Coronary artery (tissue), 2 donors: ENCODE data around the gene RHEX.
"Not testable (repeated sequence)": the region's sequence is repeated elsewhere in the genome, so short reads cannot be mapped to it uniquely, and the experiment has no call there.

Experiments
- DNase-seq: peaks from one replicate; pipeline ENCODE4 v3.0.0-alpha.2; 2017; ENCODE audit warnings: low spot score
- H3K27ac ChIP-seq, 2 donors: fragments of 200-600 bp; sonication (generic); one replicate each; pipeline ENCODE4 v1.5.1; 2016 to 2019
- H3K4me3 ChIP-seq: fragments of 200-600 bp; sonication (generic); 2 replicates; pipeline ENCODE4 v1.5.1; 2016; ENCODE audit warnings: mild to moderate bottlenecking, moderate library complexity
- CTCF ChIP-seq: fragments of 200-600 bp; sonication (generic); IDR thresholded peaks from one replicate; pipeline ENCODE4 v1.5.1; 2019; ENCODE audit warnings: antibody characterized with exemption

RHEX gene

GRCh38 chr1:206049919-206050600 lies 2.9 kb upstream of the RHEX start:
- DNase-seq = no peak
- no peak overlapping the region for H3K4me3 ChIP-seq
- TF ChIP-seq CTCF = no peak
- H3K27ac ChIP-seq = no peak overlapping the region

- TF ChIP-seq CTCF = no peak
- no peak for DNase-seq
- Histone ChIP-seq H3K27ac (no peak overlapping the region), H3K4me3 (no peak overlapping the region)
These were observed 2.2 kb upstream of the RHEX start for GRCh38 chr1:206050655-206051235.

GRCh38 chr1:206052231-206052865 lies 625 bp upstream of the RHEX start:
- not testable (repeated sequence) for H3K27ac ChIP-seq, H3K4me3 ChIP-seq, DNase-seq

DNA sequence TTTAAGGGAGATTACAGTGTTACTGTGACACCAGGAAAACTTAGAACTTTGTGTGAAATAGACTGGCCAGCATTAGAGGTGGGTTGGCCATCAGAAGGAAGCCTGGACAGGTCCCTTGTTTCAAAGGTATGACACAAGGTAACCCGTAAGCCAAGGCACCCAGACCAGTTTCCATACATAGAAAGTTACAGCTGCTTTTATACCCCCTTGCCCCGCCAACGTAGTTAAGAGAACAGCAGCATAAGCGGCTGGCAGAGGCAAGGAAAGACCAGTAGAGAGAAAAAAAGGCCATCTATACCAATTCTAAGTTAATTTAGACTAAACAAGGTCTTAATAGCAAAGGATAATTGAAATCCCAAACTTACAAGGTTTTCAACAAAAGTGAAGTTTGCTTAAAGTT lies 643 bp downstream of the RHEX start:
- not testable (repeated sequence) for H3K4me3 ChIP-seq, DNase-seq

GRCh38 chr1:206055069-206055625 lies 2.2 kb downstream of the RHEX start:
- H3K27ac ChIP-seq, DNase-seq, H3K4me3 ChIP-seq: not testable (repeated sequence)

More for the DNA sequence above, 643 bp downstream of the RHEX start:
- H3K27ac ChIP-seq = not testable (repeated sequence)

- DNase-seq, H3K4me3 ChIP-seq, H3K27ac ChIP-seq: not testable (repeated sequence)
These were observed 2.8 kb downstream of the RHEX start for GRCh38 chr1:206055639-206056323.

DNA sequence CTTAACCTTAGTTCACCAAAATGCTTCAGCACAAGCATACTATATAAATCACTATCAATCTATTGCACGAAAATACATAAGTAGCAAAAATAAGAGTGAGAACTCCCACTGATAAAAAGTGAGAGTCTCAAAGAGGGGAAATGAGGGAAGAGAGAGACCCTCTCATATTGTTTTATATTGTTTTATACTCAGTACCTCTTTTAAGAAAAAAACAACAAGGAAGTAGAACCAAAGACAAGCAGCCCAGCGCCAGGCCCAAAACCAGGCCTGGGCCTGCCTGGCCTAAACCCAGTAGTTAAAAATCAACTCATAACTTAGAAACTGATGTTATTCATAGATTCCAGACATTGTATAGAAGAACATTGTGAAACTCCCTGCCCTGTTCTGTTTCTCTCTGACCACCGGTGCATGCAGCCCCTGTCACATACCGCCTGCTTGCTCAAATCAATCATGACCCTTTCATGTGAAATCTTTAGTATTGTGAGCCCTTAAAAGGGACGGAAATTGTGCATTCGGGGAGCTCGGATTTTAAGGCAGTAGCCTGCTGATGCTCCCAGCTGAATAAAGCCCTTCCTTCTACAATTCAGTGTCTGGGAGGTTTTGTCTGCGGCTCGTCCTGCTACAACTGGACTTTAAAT lies 5.4 kb downstream of the RHEX start:
- DNase-seq, H3K27ac ChIP-seq, H3K4me3 ChIP-seq: not testable (repeated sequence)

- TF ChIP-seq CTCF = no peak
- H3K4me3 ChIP-seq = no peak overlapping the region
- no peak for DNase-seq
- H3K27ac ChIP-seq = no peak overlapping the region
These were observed 5.9 kb downstream of the RHEX start for GRCh38 chr1:206058927-206059292.

- no peak overlapping the region for H3K27ac ChIP-seq
- no peak for DNase-seq
- no peak for TF ChIP-seq CTCF
- H3K4me3 ChIP-seq = no peak overlapping the region
These were observed 6.5 kb downstream of the RHEX start for GRCh38 chr1:206059355-206059915.
